GM12873 (cell line): ENCODE measurements around the gene FMN1.

Experiments
- CTCF ChIP-seq: IDR thresholded peaks from 2 replicates; pipeline ENCODE4 v1.5.1; 2012; ENCODE audit warnings: low read depth, mild to moderate bottlenecking, moderate library complexity, low read length, control low read depth; ENCODE audit not compliant: insufficient read depth; ENCODE audit errors: missing control alignments

FMN1 gene

DNA sequence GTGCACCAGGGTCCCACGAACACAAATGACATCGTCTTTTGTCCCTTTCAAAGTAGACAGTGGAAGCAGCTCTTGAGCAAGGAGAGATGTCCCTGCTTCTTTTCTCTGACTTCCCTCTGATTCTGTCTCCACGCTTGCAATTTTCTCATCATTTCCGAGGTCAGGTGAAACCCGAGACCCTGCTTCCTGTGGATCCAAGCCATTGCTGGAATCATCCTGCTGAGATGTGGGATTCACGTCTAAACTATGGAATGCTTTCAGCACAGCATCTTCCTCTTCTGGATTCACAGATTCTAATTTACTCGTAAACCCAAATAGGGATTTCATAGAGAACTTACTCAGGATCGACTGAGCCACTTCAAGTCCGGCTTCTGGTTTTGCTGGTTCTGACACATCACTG, 127.1 kb downstream of the FMN1 start:
- no peak for TF ChIP-seq CTCF

- TF ChIP-seq CTCF = no peak
Measured at GRCh38 chr15:33066584-33066983, 127.9 kb downstream of the FMN1 start.

GRCh38 chr15:33064878-33065277, 129.6 kb downstream of the FMN1 start:
- TF ChIP-seq CTCF = no peak

DNA sequence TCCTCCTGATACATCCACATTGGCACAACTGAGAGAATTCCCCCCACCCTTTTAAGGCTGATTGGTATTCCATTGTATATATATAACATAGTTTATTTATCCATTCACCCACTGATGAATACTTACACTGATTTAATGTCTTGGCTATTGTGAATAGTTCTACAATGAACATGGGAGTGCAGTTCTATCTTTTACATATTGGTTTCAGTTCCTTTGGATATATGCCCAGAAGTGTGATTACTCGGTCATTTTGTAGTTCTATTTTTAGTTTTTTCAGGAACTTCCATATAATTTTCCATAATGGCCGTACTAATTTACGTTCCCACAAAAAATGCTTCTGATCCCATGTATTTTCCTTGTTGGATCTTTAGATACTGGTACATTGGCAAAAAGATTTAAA, 135.3 kb downstream of the FMN1 start:
- no peak for TF ChIP-seq CTCF

- TF ChIP-seq CTCF = no peak
Measured at GRCh38 chr15:33057845-33058244, 136.7 kb downstream of the FMN1 start.

GRCh38 chr15:33055962-33056361, 138.6 kb downstream of the FMN1 start:
- TF ChIP-seq CTCF = no peak

DNA sequence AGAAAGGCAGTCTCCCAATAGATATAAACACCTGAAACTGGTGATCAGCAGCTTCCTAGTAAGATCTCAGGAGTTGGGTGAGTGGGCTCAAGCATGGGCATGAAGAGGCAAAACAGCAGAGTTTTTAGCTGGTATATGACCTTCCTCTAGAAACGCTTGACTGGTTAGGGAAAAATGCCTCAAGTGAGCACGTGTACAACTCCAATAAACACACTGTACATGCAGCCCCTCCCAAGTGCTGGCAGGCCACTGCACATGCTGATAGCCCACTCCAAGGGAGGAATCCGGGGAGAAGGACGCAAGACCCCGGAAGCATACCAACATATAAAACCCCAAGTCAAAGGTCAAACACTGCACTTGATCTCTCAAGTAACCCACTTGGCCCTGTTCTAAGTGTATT, 143.0 kb downstream of the FMN1 start:
- no peak for TF ChIP-seq CTCF
